C4-2B (cell line): ENCODE data around the gene LTBP2.

ENCODE experiments used
- ZFX ChIP-seq: fragments of 450-650 bp; IDR thresholded peaks from 2 replicates; pipeline ENCODE4 v1.6.1; 2017
- TF ChIP-seq, protein P1 (sequence below): fragments of 450-650 bp; conservative IDR thresholded peaks from 2 replicates; pipeline ENCODE4 v1.5.1; 2017; ENCODE audit warnings: mild to moderate bottlenecking

DNA sequence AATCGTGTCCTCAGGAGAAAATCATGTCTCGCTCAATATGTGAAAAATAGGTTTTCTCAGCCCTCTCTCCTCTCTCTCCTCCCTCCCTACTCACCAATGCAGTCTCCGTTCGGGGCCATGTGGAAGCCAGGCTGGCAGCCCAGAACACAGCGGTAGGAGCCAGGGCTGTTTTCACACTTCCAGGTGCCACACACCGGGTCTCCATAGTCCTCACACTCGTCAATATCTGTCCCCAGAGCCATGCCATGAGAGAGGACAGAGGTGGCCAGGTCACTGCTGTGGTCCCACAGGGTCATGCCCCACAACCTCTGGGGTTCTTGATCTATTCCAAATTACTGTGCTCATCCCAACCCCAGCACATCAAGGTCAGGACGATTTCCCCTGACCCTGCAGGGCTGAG, 105.0 kb downstream of the LTBP2 start:
- no peak for TF ChIP-seq ZFX
- TF ChIP-seq, protein P1, sequence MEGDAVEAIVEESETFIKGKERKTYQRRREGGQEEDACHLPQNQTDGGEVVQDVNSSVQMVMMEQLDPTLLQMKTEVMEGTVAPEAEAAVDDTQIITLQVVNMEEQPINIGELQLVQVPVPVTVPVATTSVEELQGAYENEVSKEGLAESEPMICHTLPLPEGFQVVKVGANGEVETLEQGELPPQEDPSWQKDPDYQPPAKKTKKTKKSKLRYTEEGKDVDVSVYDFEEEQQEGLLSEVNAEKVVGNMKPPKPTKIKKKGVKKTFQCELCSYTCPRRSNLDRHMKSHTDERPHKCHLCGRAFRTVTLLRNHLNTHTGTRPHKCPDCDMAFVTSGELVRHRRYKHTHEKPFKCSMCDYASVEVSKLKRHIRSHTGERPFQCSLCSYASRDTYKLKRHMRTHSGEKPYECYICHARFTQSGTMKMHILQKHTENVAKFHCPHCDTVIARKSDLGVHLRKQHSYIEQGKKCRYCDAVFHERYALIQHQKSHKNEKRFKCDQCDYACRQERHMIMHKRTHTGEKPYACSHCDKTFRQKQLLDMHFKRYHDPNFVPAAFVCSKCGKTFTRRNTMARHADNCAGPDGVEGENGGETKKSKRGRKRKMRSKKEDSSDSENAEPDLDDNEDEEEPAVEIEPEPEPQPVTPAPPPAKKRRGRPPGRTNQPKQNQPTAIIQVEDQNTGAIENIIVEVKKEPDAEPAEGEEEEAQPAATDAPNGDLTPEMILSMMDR = no peak
